SK-MEL-5 (cell line): Measurements from ENCODE around the gene ITGB5. TPM values are rescaled to one million over a fixed set of nuclear protein-coding genes. Genes with fewer than 3 reads are reported as not detected.
"Not testable (repeated sequence)": the region's sequence is repeated elsewhere in the genome, so short reads cannot be mapped to it uniquely, and the experiment has no call there.

ENCODE experiments used
- DNase-seq: peaks from one replicate; pipeline ENCODE4 v3.0.0-alpha.2; 2016; ENCODE audit warnings: low read depth, low spot score
- in situ Hi-C: cut with HindIII; loops from 2 replicates; pipeline ENCODE4 v1.10.0; 2016; ENCODE audit warnings: low sequenced_read_pairs, high pct_unique_total_duplicates, low pct_unique_long_range_greater_than_20kb
- total RNA-seq: library from RNA; depleted of rRNA; stranded (reverse); fragments of >200 nt; shearing (Covaris generic); gene quantifications from 2 replicates; pipeline ENCODE4 v1.2.3, GENCODE V29; 2014

The ITGB5 gene
- total RNA-seq, 1 experiment from 2014 or later: 103 TPM

DNA sequence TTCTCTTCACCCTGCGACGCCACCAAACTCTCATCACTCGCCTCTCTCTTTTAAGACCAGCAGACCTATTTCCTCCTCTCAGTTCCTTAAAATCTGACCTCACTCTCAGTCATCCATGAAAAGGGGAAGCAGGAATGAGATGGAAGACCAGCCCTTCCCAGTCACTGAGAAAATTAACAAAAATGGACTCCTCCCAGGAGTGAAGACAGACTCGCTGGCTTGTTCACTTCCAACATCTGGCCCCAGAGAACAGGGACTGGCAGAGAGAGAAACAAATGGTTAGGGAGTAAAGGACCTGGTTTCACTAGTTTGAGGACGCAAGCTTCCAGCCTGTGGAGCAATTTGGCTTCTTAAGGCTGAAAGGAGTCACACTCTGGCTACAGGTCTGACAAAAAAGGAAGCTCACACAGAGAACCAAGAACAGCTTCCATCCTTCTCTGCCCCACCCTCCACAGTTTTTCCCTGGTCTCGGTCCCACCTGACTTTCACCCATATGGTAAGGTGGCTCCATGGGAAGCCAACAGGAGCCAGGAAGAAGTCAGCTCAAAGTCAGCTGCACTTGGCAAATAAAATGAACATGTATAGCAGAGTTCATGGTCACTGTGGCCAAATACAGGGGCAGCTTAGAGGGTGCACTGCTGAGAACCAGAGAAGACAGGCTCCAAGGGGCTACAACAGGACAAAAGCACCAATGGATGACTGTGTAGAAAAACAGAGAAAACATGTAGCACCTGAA, 57.2 kb downstream of the ITGB5 start:
- DNase-seq: no peak
- in situ Hi-C loops: no loop called here

DNA sequence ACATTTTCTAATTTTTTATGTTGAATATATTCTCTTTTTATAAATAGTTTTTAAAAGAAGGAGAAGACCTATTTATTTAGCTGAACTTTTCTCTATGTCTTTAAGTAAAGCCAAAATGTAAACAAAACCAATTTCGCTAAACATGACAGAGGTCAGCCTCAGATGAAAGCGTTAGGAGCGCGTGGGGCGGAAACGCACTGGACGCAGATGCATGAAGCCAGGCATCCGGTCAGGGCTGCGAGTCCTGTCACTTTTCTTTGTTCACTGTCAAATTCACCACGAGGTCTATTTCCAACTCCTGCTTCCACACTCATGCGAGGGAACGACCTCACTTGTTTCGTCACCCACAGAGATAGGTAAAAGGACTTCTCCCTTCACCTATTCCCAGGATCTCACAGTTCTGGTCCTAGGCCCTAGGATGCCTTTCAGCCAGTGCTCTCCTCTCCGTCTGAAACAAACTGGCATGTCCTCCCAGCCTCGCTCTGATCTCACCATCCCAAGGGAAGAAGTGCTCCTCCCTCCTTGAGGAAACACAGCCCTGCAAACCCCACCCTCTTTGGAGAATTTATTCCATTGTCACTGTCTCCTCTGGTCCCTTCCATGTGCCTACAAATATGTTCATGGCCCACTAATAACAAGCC, 57.9 kb downstream of the ITGB5 start:
- in situ Hi-C loops: no loop called here

DNA sequence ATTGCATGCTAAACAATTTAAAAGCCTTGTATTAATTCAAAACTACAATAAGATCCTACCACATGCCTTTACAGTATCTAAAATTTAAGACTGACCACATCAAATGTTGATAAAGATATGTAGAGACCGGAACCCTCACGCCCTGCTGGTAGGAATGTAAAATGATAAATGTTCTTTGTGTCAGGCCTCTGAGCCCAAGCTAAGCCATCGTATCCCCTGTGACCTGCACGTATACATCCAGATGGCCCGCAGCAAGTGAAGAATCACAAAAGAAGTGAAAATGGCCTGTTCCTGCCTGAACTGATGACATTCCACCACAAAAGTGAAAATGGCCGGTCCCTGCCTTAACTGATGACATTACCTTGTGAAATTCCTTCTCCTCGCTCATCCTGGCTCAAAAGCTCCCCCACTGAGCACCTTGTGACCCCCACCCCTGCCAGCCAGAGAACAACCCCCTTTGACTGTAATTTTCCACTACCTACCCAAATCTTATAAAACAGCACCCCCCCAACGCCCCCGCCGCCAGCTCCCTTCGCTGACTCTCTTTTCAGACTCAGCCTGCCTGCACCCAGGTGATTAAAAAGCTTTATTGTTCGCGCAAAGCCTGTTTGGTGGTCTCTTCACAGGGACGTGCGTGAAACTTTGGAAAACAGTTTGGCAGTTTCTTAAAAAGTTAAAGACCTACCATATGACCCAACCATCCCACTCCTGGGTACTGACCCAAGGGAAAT, 59.5 kb downstream of the ITGB5 start:
- peak; percentile 30 for DNase-seq
- in situ Hi-C loops: not testable (repeated sequence)

More for the DNA sequence above, 57.9 kb downstream of the ITGB5 start:
- DNase-seq: no peak

DNA sequence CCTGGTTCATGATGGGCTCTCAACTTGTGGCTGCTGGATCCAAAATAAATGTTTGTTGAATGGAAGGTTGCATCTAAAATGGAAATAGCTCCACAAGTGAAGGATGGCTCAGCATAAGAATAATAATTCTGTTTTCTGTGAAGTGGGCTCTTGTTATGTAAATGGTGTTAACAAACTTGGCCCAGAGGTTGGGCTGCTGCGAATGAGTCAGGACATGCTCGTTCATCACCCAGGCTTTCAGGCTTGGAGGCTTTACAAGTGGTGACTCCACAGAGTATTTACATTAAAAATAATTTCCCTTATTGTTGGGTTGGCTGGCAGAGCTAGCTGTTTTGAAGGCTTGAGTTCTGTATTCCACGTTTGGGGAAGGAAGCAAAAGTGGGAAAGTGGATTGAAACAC, 60.5 kb downstream of the ITGB5 start:
- in situ Hi-C loops: no loop called here
- DNase-seq: no peak

DNA sequence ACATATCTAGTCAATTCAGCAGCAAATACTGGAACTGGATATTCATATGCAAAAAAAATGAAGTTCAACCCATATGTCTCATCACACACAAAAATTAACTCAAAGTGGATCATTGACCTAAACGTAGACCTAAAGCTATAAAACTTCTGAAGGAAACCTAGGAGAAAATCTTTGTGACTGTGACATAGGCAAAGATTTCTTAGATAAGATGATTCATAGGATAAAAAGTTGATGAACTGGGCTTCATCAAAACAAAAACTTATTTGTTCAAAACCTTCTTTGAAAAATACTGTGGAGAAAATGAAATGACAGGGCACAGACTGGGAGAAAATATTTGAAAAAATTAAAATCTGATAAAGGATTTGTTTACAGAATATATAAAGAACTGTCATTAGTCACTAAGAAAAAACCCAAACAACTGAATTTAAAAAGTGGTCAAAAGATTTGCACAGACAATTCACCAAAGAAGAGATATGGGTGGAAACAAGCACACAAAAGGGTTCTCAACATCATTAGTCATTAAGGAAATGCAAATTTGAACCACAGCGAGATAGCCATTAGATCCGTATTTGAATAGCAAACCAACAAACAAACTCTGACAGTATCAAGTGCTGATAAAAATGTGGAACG, 62.8 kb downstream of the ITGB5 start:
- no peak for DNase-seq
- in situ Hi-C loops: no loop called here

DNA sequence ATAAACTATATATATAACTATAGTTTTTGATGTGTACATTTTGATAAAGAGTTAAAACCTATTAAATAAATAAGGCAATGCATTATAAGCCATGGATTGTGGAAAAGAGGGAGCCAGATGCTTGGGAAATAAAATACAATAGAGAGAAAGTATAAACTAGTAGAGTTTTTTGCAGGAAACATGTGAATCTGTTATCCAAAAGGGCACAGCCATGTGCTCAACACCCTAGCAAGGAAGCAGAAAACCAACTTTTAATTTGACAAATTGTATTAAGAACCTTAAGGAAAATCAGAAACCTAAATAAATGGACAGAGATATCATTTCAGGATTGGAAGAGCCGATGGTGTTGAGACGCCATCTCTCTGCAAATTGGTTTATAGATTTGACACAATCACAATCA, 63.5 kb downstream of the ITGB5 start:
- DNase-seq: no peak
- in situ Hi-C loops: no loop called here

DNA sequence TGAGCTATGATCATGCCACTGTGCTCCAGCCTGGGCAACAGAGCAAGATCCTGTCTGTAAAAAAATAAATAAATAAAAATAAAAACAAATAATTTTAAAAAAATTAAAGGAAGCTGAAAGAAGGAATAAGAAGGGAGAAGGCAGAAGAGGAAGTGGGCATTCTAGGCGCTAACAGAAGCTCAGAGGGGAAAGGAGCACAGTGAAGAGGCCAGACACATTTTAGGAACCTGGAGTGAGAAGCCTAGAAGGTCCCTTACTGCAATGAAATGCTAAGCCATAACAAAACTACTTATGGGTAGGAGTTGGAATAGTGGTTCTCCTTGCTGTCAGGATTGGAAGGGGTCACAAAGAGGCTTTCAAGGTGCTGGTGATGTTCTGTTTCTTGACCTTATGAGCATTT, 64.0 kb downstream of the ITGB5 start:
- no peak for DNase-seq
- in situ Hi-C loops: no loop called here

DNA sequence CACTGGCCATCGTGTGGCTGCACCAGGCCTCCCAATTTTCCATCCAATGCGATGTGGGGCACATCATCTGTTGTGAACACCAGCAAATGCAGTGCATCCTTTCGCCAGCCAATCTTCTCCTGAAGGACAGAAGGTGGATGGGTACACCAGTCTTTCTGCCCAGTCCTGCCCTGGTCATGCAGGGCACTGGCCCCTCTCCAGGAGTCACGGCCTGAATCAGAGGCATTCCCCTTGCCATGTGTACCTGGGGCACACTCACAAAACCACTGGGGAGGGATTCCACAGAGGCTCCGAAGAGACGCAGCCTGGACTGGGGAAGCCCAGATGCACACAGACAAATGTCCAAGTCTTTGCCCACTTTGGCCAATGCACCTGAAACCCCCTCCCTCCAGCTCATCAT, 65.8 kb downstream of the ITGB5 start:
- in situ Hi-C loops: no loop called here

DNA sequence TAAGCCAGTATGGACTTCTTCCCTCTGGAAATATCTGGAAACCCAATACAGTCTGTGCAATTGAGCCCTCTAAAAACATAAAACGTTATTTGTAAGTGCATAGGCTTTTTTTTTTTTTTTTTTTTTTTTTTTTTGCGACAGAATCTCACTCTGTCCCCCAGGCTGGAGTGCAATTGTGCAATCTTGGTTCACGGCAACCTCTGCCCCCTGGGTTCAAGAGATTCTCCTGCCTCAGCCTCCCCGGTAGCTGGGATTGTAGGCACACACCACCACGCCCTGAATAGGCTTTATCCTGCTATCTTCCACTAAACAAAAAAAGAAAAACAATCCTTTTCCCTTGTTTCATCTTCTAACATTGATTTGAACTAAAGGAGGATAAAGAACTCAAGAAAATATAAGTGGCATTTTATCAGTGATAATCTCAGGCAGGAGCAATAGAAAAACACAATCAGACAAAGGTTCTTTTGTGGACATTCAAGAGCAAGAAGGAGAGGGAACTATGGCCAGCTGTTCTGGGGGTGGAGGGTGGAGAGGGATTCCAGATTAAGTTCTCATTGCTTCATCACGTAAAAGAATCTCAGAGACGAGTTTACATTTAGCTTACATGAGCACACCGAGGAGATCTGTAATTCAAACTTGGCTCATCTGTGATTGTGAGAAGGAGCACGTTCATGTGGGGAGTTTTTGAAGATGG, 68.6 kb downstream of the ITGB5 start:
- peak; percentile 49 for DNase-seq
- in situ Hi-C loops: no loop called here

More for the DNA sequence above, 65.8 kb downstream of the ITGB5 start:
- DNase-seq: no peak

DNA sequence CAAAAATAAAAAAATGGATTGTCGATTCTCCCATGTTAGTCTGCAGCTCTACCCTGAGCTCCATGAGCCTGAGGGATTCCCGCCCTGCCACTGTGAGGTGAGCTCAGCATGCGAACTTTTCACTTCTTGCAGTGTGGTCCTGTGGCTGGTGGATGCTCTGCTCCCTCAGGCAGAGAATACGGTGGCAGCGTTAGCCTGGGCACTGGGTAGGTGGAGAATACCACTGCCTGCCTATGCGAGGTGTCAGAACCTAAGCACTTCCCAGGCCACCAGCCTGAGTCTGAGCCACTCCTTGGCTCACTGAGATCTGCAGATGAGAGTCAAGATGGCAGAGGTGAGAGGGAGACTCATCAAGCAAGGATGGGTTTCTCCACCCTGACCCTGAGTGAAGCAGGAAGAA, 70.1 kb downstream of the ITGB5 start:
- in situ Hi-C loops: no loop called here
- DNase-seq: no peak

DNA sequence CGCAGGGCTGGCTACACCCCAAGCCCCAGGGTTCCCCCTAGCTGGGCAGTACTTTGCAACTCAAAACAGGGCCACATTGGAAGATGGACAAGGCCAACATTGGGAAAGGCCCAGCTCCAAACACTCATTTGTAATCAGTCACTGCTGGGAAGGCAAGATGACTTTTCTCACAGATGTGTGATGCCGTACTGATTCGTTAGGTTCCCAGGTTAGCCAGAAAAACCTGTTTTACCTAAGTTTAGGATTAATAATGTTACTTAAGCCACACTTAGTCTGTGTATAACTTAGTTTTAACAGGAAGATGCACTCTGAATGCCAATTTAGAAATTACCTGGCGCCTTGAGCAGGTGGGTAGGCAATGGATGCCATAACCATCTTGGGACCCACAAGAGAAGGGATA, 71.0 kb downstream of the ITGB5 start:
- no peak for DNase-seq
- in situ Hi-C loops: no loop called here

DNA sequence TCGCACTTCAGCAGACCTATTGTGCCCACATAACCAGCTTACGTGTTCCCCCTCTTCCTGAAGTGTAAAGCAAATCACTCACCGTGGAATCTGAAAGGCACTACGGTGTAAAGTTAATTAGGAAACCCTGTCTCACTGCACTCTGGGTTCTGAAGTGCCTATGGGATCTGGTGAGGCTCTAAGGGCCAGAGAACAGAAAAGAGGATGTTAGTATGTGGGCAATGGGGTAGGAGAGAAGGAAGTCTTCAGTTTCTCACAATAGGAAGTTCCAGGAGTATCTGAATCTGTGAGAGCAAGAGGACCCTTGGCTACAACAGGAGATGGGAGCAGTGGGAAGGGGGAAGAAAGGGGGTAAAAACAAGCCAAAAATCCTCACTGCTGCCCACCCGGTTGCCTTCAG, 71.4 kb downstream of the ITGB5 start:
- in situ Hi-C loops: no loop called here

DNA sequence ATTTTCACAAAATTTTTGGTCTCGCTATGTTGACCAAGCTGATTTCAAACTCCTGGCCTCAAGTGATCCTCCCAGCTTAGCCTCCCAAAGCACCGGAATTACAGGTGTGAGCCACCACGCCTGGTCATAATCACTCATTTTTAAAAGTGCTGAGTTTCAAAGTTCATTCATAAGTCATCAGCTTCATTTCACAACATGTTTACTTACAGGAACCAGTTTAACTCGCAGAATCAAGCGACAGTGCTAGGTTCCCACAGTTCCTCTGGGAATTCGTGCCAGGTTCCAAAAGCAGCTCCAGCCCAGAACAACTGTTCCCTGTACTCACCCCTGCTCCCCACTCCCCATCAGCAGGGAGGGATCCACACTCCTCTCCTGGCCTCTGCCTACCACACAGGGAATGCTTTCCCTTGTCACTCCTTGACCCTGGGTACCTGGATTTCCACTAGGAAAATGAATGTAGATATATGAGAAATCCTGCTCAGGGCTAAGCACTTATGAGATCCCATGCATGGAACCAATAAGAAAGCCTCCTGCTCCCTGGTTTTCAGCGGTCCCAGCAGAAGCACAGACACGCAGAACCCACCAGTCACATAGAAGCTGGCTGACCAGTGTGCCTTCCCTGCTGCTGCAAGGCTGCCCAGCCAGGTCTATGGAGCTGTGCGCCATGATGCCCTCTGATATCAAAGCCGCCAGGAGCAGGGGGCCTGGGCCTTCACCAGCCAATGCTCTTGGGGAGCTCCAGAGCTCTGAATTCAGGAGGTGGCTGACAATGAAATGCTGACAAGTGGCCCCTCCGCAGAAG, 72.3 kb downstream of the ITGB5 start:
- DNase-seq: no peak
- in situ Hi-C loops: no loop called here

More for the DNA sequence above, 71.4 kb downstream of the ITGB5 start:
- DNase-seq: no peak

DNA sequence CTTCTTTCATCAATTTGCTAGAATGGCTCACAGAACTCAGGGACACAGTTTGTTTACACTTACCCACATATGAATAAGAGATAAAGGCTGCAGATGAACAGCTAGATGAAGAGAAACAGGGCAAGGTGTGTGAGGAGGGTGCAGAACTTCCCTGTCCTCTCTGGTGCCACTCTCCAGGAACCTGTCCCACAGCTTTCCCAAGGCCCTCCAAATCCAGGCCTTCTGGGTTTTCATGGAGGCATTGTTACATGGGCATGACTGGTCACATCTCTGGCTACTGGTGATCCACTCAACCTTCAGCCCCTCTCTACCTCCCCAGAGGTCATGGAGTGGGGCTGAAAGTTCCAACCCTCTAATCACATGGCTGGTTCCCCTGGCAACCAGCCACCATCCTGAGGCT, 73.6 kb downstream of the ITGB5 start:
- in situ Hi-C loops: no loop called here

DNA sequence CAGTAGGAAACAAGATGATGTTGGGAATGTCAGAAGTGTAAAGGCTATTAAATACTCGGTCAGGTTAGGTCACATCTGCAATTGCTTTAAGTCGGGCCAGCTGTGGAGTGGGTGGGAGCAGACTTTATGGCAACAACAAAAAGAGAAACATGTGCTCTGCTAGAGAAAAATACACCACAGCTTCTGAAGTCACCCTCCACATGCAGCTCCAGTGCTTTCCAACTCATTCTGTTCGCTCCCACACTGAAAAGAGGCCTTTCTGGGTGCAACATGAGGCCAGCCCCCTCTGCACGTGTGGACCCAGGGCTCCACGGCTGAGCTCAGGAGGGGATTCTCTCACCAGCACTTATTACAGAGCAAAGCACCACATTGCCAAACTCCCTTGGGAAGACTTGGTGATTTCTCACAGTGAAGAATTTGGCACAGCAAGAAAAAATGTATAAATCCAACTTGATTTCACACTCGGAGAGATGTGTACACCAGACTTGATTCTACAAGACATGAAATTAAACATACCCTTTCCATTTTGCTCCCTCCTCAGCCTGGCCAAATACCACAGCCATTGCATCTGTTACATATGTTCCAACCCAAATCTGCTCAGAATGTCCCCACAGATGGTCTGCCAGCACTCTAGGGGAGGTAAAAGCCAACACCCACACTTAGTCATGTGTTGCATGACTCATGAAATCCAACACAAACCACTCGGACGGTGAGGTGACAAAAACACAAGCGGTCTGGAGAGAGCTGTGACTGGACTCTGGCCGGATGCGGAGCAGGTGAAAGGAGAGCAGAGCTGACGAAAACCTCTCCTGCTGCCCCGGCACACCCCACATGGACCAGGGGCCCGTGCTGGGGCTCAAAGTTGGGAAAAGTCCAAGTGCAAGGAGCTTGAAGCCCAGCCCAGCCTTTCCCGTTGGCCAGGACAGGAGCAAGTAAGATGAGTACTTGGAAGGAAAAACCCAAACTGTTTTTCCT, 74.6 kb downstream of the ITGB5 start:
- in situ Hi-C loops: no loop called here
- DNase-seq: no peak

More for the DNA sequence above, 73.6 kb downstream of the ITGB5 start:
- no peak for DNase-seq

DNA sequence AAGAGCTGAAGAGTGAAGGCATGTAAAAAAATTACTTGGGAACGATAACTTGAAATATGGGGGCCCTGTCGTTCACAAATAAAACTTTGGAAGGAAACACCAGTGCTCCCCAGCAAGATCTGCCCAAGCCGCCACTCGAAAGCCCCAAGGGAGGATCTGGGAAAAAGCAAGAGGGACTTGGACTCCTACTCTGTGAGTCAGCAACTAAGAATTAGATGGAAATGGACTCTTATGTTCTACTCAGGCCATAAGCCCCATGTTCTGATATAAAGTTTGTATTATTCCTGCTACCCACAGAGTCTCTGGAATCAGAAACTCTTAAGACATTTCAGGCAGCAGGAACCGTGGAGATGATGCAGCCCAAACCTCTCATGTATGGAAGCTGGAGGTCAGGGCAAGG, 75.7 kb downstream of the ITGB5 start:
- no peak for DNase-seq
- in situ Hi-C loops: no loop called here
